KMS-11 (cell line): ENCODE measurements around the gene ACVR2B.

Experiments
- H2AFZ ChIP-seq: fragments of 200-600 bp; sonication (generic); 2 replicates; pipeline ENCODE4 v1.6.1; 2016; ENCODE audit warnings: antibody characterized with exemption, mixed run types, low read depth
- H3K27ac ChIP-seq: fragments of 200-600 bp; sonication (generic); 2 replicates; pipeline ENCODE4 v1.6.1; 2016; ENCODE audit warnings: mild to moderate bottlenecking, mixed run types
- H3K27me3 ChIP-seq: fragments of 200-600 bp; sonication (generic); 2 replicates; pipeline ENCODE4 v1.6.1; 2017; ENCODE audit warnings: mild to moderate bottlenecking, low read depth, mixed run types, moderate library complexity; ENCODE audit not compliant: insufficient read depth
- H3K36me3 ChIP-seq: fragments of 200-600 bp; sonication (generic); 2 replicates; pipeline ENCODE4 v1.6.1; 2017; ENCODE audit warnings: mild to moderate bottlenecking, mixed run types; ENCODE audit not compliant: insufficient read depth
- H3K4me1 ChIP-seq: fragments of 200-600 bp; sonication (generic); 2 replicates; pipeline ENCODE4 v1.6.1; 2016; ENCODE audit warnings: mild to moderate bottlenecking, low read depth, mixed run types; ENCODE audit not compliant: poor library complexity, severe bottlenecking
- H3K4me2 ChIP-seq: fragments of 200-600 bp; sonication (generic); 2 replicates; pipeline ENCODE4 v1.7.0; 2016; ENCODE audit warnings: mild to moderate bottlenecking, mixed run types
- H3K4me3 ChIP-seq: fragments of 200-600 bp; sonication (generic); IDR thresholded peaks from 2 replicates; pipeline ENCODE4 v1.6.1; 2017; ENCODE audit warnings: low read depth, low read length, mixed read lengths; ENCODE audit not compliant: insufficient read depth
- H3K79me2 ChIP-seq: fragments of 200-600 bp; sonication (generic); 2 replicates; pipeline ENCODE4 v1.6.1; 2016; ENCODE audit warnings: low read depth, mixed run types; ENCODE audit not compliant: insufficient read depth
- H3K9ac ChIP-seq: fragments of 200-600 bp; sonication (generic); 2 replicates; pipeline ENCODE4 v1.6.1; 2016; ENCODE audit warnings: mild to moderate bottlenecking, mixed run types
- H4K20me1 ChIP-seq: fragments of 200-600 bp; sonication (generic); 2 replicates; pipeline ENCODE4 v1.6.1; 2016; ENCODE audit warnings: mild to moderate bottlenecking, mixed run types; ENCODE audit not compliant: insufficient read depth
- CTCF ChIP-seq: fragments of 200-600 bp; sonication (generic); conservative IDR thresholded peaks from 2 replicates; pipeline ENCODE4 v1.6.1; 2017; ENCODE audit warnings: low read depth, mild to moderate bottlenecking, antibody characterized with exemption, low read length, moderate library complexity, mixed read lengths

Gene ACVR2B

DNA sequence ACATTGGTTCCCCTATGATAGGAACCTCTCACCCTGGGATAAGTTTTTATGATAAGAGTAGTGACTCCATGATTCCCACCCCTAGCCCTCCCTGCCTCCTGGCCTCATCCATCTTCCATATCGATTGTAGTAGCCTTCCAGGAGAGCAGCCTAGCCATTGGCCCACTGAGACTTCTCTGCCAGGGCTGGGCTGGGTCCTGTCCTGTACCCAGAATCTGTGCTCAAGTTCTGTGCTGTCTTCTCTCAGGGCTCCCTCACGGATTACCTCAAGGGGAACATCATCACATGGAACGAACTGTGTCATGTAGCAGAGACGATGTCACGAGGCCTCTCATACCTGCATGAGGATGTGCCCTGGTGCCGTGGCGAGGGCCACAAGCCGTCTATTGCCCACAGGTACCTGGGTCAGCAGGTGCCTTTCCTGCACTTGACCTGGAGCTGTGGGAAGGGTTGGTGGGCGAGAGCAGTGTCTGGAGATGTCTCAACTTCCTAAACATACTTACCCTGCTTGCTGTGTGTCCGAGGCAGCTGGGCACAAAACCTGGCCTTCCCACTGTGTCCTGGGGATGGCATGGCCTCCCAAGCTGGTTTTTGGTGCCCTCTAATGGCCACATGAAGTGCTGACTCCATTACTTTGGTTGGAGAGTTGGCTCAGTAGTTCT, 25.9 kb downstream of the ACVR2B start:
- Histone ChIP-seq H3K27me3 (no peaks in the 10 kb centered on the region), H3K4me1 (no peaks in the 10 kb centered on the region), H3K79me2 (no peaks in the 10 kb centered on the region), H3K36me3 (no peaks in the 10 kb centered on the region), H3K4me2 (no peak overlapping the region), H4K20me1 (no peaks in the 10 kb centered on the region), H3K9ac (no peak overlapping the region), H3K4me3 (no peak overlapping the region), H3K27ac (no peak overlapping the region), H2AFZ (no peak overlapping the region)
- peak; percentile 72 for TF ChIP-seq CTCF

DNA sequence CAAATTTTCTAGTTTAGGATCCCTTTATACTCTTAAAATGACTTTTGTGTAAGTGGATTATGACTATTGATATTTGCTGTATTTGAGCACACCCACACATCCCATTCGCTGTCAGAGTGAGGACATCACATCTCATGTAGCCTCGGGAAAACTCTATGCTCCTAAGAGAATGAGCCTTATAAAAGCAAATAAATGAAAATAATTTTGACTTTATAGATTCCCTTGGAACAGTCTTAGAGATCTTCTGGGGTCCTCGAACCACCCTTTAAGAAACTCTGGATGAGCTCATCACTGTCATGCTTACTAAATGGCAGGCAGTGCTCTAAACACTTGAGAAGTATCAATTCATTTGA, 26.4 kb downstream of the ACVR2B start:
- Histone ChIP-seq H3K27me3 (no peaks in the 10 kb centered on the region), H4K20me1 (no peaks in the 10 kb centered on the region), H3K27ac (no peak overlapping the region), H3K4me1 (no peaks in the 10 kb centered on the region), H3K9ac (no peak overlapping the region), H3K4me2 (no peak overlapping the region), H3K36me3 (no peaks in the 10 kb centered on the region), H3K4me3 (no peak overlapping the region), H3K79me2 (no peaks in the 10 kb centered on the region), H2AFZ (no peak overlapping the region)
- 0 out of 2 replicates have a peak, but pooled peaks have one; percentile 0 for TF ChIP-seq CTCF

GRCh38 chr3:38480930-38481329, 27.2 kb downstream of the ACVR2B start:
- Histone ChIP-seq H4K20me1 (no peaks in the 10 kb centered on the region), H3K9ac (no peak overlapping the region), H3K4me2 (no peak overlapping the region), H3K4me1 (no peaks in the 10 kb centered on the region), H3K4me3 (no peak overlapping the region), H2AFZ (no peak overlapping the region), H3K27ac (no peak overlapping the region), H3K79me2 (no peaks in the 10 kb centered on the region), H3K27me3 (no peaks in the 10 kb centered on the region), H3K36me3 (no peaks in the 10 kb centered on the region)
- no peak for TF ChIP-seq CTCF

DNA sequence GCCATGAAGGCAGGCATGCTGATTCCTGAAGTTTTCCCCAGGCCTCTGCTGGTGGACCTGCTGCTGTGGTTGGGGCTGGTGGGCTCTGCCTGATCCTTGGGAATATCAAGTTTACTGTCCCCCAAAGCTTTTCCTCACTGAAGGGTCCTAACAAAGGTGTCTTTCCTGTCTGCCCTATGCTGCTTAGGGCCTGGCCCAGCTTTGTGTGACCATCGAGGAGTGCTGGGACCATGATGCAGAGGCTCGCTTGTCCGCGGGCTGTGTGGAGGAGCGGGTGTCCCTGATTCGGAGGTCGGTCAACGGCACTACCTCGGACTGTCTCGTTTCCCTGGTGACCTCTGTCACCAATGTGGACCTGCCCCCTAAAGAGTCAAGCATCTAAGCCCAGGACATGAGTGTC, 29.3 kb downstream of the ACVR2B start:
- Histone ChIP-seq H3K4me1 (no peaks in the 10 kb centered on the region), H3K27me3 (no peaks in the 10 kb centered on the region), H2AFZ (no peak overlapping the region), H3K9ac (no peak overlapping the region), H3K27ac (no peak overlapping the region), H4K20me1 (no peaks in the 10 kb centered on the region), H3K79me2 (no peaks in the 10 kb centered on the region), H3K4me3 (no peak overlapping the region), H3K36me3 (no peaks in the 10 kb centered on the region), H3K4me2 (no peak overlapping the region)
- no peak for TF ChIP-seq CTCF
